Parathyroid adenoma (tissue), 2 donors: ENCODE measurements around the gene ZBED5.
"Not testable (repeated sequence)": the region's sequence is repeated elsewhere in the genome, so short reads cannot be mapped to it uniquely, and the experiment has no call there.

Experiments used
- H2AFZ ChIP-seq: fragments of 300-600 bp; sonication (generic); one replicate; pipeline ENCODE4 v1.7.0; 2017; ENCODE audit warnings: antibody characterized with exemption, mild to moderate bottlenecking
- H3K27ac ChIP-seq: fragments of 300-600 bp; sonication (generic); one replicate; pipeline ENCODE4 v1.7.0; 2017
- H3K27me3 ChIP-seq: fragments of 300-600 bp; sonication (generic); one replicate; pipeline ENCODE4 v1.7.0; 2017; ENCODE audit warnings: low read length; ENCODE audit not compliant: control insufficient read depth, insufficient read depth
- H3K36me3 ChIP-seq: fragments of 300-600 bp; sonication (generic); one replicate; pipeline ENCODE4 v1.7.0; 2017; ENCODE audit warnings: low read length; ENCODE audit not compliant: control insufficient read depth, insufficient read depth
- H3K4me1 ChIP-seq: fragments of 300-600 bp; sonication (generic); one replicate; pipeline ENCODE4 v1.7.0; 2017; ENCODE audit warnings: control low read depth
- H3K4me2 ChIP-seq: fragments of 300-600 bp; sonication (generic); one replicate; pipeline ENCODE4 v1.7.0; 2017; ENCODE audit warnings: low read length
- H3K4me3 ChIP-seq: fragments of 300-600 bp; sonication (generic); one replicate; pipeline ENCODE4 v1.7.0; 2017; ENCODE audit warnings: low read depth, low read length
- H3K79me2 ChIP-seq: fragments of 300-600 bp; sonication (generic); one replicate; pipeline ENCODE4 v1.7.0; 2017; ENCODE audit warnings: control low read depth
- H3K9ac ChIP-seq: fragments of 300-600 bp; sonication (generic); one replicate; pipeline ENCODE4 v1.7.0; 2017; ENCODE audit warnings: mild to moderate bottlenecking
- H3K9me3 ChIP-seq: fragments of 300-600 bp; sonication (generic); one replicate; pipeline ENCODE4 v1.7.0; 2017; ENCODE audit warnings: low read length; ENCODE audit not compliant: control insufficient read depth
- TF ChIP-seq, protein P1 (sequence below): fragments of 300-600 bp; sonication (generic); IDR thresholded peaks from one replicate; pipeline ENCODE4 v1.7.0; 2017; ENCODE audit warnings: antibody characterized with exemption, mild to moderate bottlenecking
- donor health status: primary hyperparathyroidism.

Gene ZBED5

DNA sequence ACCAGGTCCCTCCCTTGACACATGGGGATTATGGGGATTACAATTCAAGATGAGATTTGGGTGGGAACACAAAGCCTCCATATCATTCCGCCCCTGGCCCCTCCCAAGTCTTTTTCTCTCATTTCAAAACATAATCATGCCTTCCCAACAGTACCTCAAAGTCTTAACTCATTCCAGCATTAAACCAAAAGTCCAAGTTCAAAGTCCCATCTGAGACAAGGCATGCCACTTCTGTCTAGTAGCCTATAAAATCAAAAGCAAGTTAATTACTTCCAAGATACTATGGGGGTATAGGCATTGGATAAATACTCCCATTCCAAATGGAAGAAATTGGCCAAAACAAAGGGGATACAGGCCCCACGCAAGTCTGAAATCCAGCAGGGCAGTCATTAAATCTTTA, 29.5 kb downstream of the ZBED5 start:
- Histone ChIP-seq H3K4me2 (no peak overlapping the region), H3K27me3 (no peaks in the 10 kb centered on the region), H3K4me3 (no peak overlapping the region), H3K27ac (no peak overlapping the region), H3K36me3 (no peaks in the 10 kb centered on the region), H2AFZ (no peak overlapping the region), H3K9ac (no peak overlapping the region), H3K9me3 (no peaks in the 10 kb centered on the region), H3K4me1 (peaks cover 5% of the 10 kb centered on the region), H3K79me2 (no peaks in the 10 kb centered on the region)
- TF ChIP-seq, protein P1, sequence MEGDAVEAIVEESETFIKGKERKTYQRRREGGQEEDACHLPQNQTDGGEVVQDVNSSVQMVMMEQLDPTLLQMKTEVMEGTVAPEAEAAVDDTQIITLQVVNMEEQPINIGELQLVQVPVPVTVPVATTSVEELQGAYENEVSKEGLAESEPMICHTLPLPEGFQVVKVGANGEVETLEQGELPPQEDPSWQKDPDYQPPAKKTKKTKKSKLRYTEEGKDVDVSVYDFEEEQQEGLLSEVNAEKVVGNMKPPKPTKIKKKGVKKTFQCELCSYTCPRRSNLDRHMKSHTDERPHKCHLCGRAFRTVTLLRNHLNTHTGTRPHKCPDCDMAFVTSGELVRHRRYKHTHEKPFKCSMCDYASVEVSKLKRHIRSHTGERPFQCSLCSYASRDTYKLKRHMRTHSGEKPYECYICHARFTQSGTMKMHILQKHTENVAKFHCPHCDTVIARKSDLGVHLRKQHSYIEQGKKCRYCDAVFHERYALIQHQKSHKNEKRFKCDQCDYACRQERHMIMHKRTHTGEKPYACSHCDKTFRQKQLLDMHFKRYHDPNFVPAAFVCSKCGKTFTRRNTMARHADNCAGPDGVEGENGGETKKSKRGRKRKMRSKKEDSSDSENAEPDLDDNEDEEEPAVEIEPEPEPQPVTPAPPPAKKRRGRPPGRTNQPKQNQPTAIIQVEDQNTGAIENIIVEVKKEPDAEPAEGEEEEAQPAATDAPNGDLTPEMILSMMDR, result no peak

DNA sequence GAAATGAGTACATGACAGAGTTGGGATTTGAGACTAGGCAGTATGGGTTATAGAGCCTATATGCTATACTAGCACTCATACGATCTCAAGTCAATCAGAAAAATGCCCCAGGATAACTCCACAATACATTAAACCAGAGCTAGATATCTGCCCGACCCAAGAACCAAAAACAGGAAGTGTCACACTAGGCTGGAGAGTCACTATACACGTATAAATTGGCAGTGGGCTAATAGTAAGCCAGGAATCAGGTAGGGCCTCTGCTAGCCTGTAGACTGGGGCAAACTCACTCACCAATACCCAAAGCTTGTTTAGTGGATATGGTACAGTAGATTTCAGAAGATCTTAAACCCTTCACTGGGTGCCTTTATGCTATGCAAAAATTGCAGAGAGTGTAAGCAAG, 33.0 kb downstream of the ZBED5 start:
- no peak overlapping the region for H3K27ac ChIP-seq
- H3K9ac ChIP-seq, result no peak overlapping the region
- no peaks in the 10 kb centered on the region for H3K36me3 ChIP-seq
- H3K27me3 ChIP-seq, result no peaks in the 10 kb centered on the region
- H3K4me1 ChIP-seq, result peaks cover 5% of the 10 kb centered on the region
- H3K9me3 ChIP-seq, result no peaks in the 10 kb centered on the region
- no peak overlapping the region for H3K4me2 ChIP-seq
- TF ChIP-seq, protein P1, result no peak
- no peaks in the 10 kb centered on the region for H3K79me2 ChIP-seq
- H2AFZ ChIP-seq, result no peak overlapping the region
- H3K4me3 ChIP-seq, result no peak overlapping the region

DNA sequence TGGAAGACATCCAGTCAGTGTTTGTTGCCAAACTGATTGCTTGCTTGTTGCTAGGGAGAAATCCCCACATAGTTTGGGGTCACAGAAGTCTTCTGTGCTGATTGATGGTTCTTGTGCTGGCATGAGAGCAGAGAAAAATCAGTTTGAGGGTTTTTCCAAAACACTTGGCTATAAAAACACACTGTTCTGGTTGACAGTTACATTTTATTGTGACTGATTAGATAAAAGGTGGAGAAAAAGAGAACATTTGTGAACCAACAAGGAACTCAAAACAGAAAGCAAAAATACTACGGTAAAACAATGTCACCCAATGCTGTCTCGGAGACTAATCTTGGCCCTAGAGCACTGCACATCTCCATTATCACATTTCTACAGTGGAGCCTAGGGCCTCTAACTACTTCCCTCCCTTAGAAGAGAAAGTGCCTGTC, 34.7 kb downstream of the ZBED5 start:
- H3K27ac ChIP-seq, result no peak overlapping the region
- no peaks in the 10 kb centered on the region for H3K36me3 ChIP-seq
- no peak overlapping the region for H3K4me3 ChIP-seq
- H3K9me3 ChIP-seq, result no peaks in the 10 kb centered on the region
- H3K4me2 ChIP-seq, result peak overlapping the region; percentile 33
- no peaks in the 10 kb centered on the region for H3K79me2 ChIP-seq
- peaks cover 5% of the 10 kb centered on the region for H3K4me1 ChIP-seq
- no peak overlapping the region for H3K9ac ChIP-seq
- H2AFZ ChIP-seq, result peak overlapping the region; percentile 40
- TF ChIP-seq, protein P1, result no peak
- H3K27me3 ChIP-seq, result no peaks in the 10 kb centered on the region

DNA sequence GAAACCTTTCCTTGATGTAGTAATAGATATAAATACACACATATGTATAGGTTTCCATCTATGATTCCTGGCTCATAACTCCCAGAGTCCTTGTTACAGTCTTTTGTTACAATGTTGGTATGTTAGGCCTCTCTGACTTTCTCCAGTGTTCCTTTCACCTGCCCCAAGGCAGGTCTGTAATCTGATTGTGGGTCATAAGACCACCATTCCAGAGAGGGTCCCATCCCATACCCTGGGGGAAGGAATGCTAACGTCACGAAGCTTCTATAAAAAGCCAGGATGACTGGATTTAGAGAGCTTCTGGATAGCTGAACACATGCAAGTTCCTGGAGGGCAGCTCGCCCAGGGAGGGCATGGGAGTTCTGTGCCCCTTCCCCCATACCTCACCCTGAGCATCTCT, 35.4 kb downstream of the ZBED5 start:
- not testable (repeated sequence) for H3K36me3 ChIP-seq, H3K9me3 ChIP-seq, H3K27me3 ChIP-seq, H3K4me1 ChIP-seq, H3K4me2 ChIP-seq, H3K9ac ChIP-seq, H2AFZ ChIP-seq, H3K79me2 ChIP-seq, H3K27ac ChIP-seq, H3K4me3 ChIP-seq

DNA sequence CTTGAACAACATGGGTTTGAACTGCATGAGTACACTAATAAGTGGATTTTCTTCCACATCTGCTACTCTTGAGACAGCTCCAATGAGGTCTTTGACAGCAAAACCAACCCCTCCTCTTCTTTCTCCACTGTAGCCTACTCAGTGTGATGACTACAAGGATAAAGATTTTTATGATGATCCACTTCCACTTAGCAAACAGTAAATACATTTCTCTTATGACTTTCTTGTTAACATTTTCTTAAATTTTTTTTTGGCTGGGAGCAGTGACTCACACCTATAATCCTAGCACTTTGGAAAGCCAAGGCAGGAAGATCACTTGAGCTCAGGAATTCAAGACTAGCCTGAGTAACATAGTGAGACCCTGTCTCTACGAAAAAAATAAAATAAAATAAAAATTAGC, 39.3 kb downstream of the ZBED5 start:
- Histone ChIP-seq H3K27ac (no peak overlapping the region), H3K79me2 (no peaks in the 10 kb centered on the region), H3K4me2 (no peak overlapping the region), H3K27me3 (no peaks in the 10 kb centered on the region), H3K4me3 (no peak overlapping the region), H3K36me3 (no peaks in the 10 kb centered on the region), H3K9ac (no peak overlapping the region), H3K4me1 (no peaks in the 10 kb centered on the region), H2AFZ (no peak overlapping the region), H3K9me3 (no peaks in the 10 kb centered on the region)
- TF ChIP-seq, protein P1, result no peak
